ENCODE measurements around the gene TNFAIP2.

DNA sequence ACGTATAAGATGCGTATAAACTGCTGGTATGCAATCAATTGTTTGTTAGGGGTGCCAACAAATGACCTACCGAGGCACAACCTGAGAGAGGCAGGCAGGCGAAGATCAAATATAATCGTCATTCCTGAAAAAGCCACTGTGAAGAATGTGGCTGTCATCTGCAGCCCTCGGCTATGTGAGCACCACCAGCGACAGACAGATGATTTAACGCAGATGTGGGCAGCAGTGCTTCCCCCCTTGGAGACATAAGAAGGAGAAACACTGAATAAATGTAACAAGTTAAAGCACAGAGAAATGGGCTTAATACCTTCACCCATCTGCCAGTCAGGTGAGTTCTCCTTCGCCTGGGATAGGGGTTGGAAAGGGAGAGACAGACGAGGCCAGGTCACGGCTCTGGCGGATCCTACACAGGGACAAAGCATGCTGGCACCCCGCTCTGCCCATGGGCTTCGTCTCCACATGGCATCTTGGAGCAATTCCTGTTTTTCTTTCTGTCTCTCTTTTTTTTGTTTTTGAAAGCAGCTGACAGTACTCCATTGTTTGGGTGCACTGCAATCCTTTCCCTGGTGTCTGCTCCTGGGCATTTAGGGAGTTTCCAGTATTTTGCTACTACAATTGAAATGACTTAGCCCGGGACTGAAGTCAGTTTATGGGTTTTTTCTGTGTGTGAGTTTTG, 28.1 kb downstream of the TNFAIP2 start:
- TF ChIP-seq POLR2A (IDR thresholded peaks at IDR 0.05; ENCODE audit: low read length) (no peak), GATA1 (IDR thresholded peaks at IDR 0.05; ENCODE audit: low read depth, low read length) (no peak)
